Fibroblast of the aortic adventitia (primary cell): ENCODE measurements around the gene PEX14. TPM values are rescaled to one million over a fixed set of nuclear protein-coding genes. Genes with fewer than 3 reads are reported as not detected.
"Not testable (repeated sequence)": the region's sequence is repeated elsewhere in the genome, so short reads cannot be mapped to it uniquely, and the experiment has no call there.

Experiments used
- DNase-seq: peaks from one replicate; pipeline ENCODE4 v3.0.0-alpha.2; 2010; ENCODE audit warnings: low read depth
- H3K4me3 ChIP-seq: 2 replicates; pipeline ENCODE4 v1.5.1; 2011; ENCODE audit warnings: low read depth, mild to moderate bottlenecking, control low read depth, low read length, moderate library complexity
- total RNA-seq: library from RNA; depleted of rRNA; stranded (reverse); fragments of >200 nt; gene quantifications from 2 replicates; pipeline ENCODE4 v1.2.3, GENCODE V29; 2012; ENCODE audit warnings: low replicate concordance
- TF ChIP-seq, protein P1 (sequence below): IDR thresholded peaks from 2 replicates; pipeline ENCODE4 v1.5.1; 2011; ENCODE audit warnings: mild to moderate bottlenecking, low read length, control low read depth, inconsistent platforms; ENCODE audit not compliant: insufficient read depth

The PEX14 gene
- total RNA-seq, 1 donor: 12.2 TPM

GRCh38 chr1:10495475-10495817, 20.7 kb downstream of the PEX14 start:
- peak overlapping the region; percentile 40 for H3K4me3 ChIP-seq
- DNase-seq: no peak
- TF ChIP-seq, protein P1, sequence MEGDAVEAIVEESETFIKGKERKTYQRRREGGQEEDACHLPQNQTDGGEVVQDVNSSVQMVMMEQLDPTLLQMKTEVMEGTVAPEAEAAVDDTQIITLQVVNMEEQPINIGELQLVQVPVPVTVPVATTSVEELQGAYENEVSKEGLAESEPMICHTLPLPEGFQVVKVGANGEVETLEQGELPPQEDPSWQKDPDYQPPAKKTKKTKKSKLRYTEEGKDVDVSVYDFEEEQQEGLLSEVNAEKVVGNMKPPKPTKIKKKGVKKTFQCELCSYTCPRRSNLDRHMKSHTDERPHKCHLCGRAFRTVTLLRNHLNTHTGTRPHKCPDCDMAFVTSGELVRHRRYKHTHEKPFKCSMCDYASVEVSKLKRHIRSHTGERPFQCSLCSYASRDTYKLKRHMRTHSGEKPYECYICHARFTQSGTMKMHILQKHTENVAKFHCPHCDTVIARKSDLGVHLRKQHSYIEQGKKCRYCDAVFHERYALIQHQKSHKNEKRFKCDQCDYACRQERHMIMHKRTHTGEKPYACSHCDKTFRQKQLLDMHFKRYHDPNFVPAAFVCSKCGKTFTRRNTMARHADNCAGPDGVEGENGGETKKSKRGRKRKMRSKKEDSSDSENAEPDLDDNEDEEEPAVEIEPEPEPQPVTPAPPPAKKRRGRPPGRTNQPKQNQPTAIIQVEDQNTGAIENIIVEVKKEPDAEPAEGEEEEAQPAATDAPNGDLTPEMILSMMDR: no peak

- TF ChIP-seq, protein P1: no peak
- no peak overlapping the region for H3K4me3 ChIP-seq
- no peak for DNase-seq
Measured at GRCh38 chr1:10495952-10496351, 21.2 kb downstream of the PEX14 start.

DNA sequence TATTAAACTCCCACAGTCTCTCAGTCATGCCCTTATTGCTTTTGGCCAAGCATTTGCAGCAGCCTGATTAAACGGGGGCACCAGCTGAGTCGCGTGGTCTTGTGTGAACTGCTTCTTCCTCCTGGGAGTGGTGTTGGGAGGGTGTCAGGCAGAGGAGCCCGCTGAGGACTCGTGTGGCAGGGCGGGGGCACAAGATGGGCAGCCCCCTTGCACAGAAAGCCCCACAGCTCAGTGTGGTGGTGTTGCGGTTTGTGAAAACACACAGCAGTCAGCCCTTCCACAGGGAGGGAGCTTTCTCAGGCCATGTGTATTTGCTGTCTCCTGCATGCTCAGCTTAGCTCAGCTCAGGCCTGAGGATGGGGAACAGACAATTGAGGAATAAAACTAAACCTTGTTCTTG, 22.4 kb downstream of the PEX14 start:
- TF ChIP-seq, protein P1: no peak
- DNase-seq: no peak
- no peak overlapping the region for H3K4me3 ChIP-seq

GRCh38 chr1:10498231-10498630, 23.5 kb downstream of the PEX14 start:
- no peak for DNase-seq
- no peak overlapping the region for H3K4me3 ChIP-seq
- TF ChIP-seq, protein P1: no peak

- DNase-seq: no peak
- H3K4me3 ChIP-seq: no peak overlapping the region
- TF ChIP-seq, protein P1: no peak
Measured at GRCh38 chr1:10502206-10502605, 27.5 kb downstream of the PEX14 start.

GRCh38 chr1:10504249-10504648, 29.5 kb downstream of the PEX14 start:
- no peak for DNase-seq
- no peak overlapping the region for H3K4me3 ChIP-seq
- TF ChIP-seq, protein P1: no peak

DNA sequence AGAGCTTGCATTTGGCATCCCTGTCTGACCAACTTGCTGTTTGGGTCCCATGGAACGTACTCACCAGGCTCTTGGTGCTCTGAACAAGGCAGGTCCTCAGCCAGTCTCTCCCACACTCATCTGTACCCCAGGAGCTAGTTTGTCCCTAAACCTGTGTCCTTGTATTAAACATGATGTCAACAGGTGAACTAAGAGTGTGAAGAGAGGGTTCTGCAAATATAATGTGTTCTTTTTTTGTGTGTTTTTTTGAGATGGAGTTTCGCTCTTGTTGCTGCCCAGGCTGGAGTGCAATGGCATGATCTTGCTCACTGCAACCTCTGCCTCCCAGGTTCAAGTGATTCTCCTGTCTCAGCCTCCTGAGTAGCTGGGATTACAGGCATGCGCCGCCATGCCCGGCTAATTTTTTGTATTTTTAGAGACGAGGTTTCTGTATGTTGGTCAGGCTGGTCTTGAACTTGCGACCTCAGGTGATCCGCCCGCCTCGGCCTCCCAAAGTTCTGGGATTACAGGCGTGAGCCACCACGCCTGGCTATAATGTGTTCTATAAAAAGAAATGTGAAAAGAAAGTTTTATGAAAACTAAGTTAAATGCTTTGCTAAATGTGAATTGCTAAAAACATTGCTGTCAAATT, 31.4 kb downstream of the PEX14 start:
- not testable (repeated sequence) for H3K4me3 ChIP-seq, DNase-seq
